ENCODE results near the gene SELENOK.
A peak's percentile ranks its signal among the peaks of the same experiment; 100 is the strongest.

SELENOK gene

GRCh38 chr3:53881691-53882593 is 9.7 kb downstream of the SELENOK start, which contains the start of gene ACTR8:
TSS of gene ACTR8 (minus strand) at chr3:53882152. CDS start at chr3:53882101, 51 bp downstream.
- peak; percentile 63 for DNase-seq

GRCh38 chr3:53880396-53881345 is 11.0 kb downstream of the SELENOK start:
- no peak for DNase-seq

- no peak for DNase-seq
Observed at GRCh38 chr3:53865732-53866499, 25.7 kb downstream of the SELENOK start.

GRCh38 chr3:53863145-53863544 is 28.5 kb downstream of the SELENOK start:
- DNase-seq = no peak

- no peak for DNase-seq
Observed at GRCh38 chr3:53862241-53862640, 29.4 kb downstream of the SELENOK start.

GRCh38 chr3:53860196-53860595 is 31.5 kb downstream of the SELENOK start:
- DNase-seq = no peak

- no peak for DNase-seq
Observed at GRCh38 chr3:53859178-53859577, 32.5 kb downstream of the SELENOK start.

- no peak for DNase-seq
Observed at GRCh38 chr3:53858096-53858741, 33.4 kb downstream of the SELENOK start.

- no peak for DNase-seq
Observed at GRCh38 chr3:53856964-53857363, 34.7 kb downstream of the SELENOK start.

GRCh38 chr3:53850895-53851294 is 40.8 kb downstream of the SELENOK start:
- DNase-seq = no peak

GRCh38 chr3:53849916-53850315 is 41.7 kb downstream of the SELENOK start:
- DNase-seq = no peak

- no peak for DNase-seq
Observed at GRCh38 chr3:53846851-53847155, 44.9 kb downstream of the SELENOK start.

GRCh38 chr3:53846134-53846850 is 45.4 kb downstream of the SELENOK start, which contains the start of the genes CHDH and IL17RB:
TSS of gene CHDH (minus strand) at chr3:53846419. CDS start at chr3:53824008, 22,411 bp downstream.
TSS of gene IL17RB (plus strand) at chr3:53846568. CDS start at chr3:53846589, 21 bp downstream.
- DNase-seq = no peak

GRCh38 chr3:53845881-53846133 is 45.9 kb downstream of the SELENOK start:
- DNase-seq = no peak

GRCh38 chr3:53845103-53845880 is 46.4 kb downstream of the SELENOK start:
- no peak for DNase-seq

- no peak for DNase-seq
Observed at GRCh38 chr3:53844262-53845102, 47.2 kb downstream of the SELENOK start.

GRCh38 chr3:53843195-53844177 is 48.2 kb downstream of the SELENOK start:
- no peak for DNase-seq

- peak; percentile 7 for DNase-seq
Observed at GRCh38 chr3:53842436-53843194, 49.0 kb downstream of the SELENOK start.
